NT2/D1 (cell line): ENCODE results near the gene SLC35E1.

Experiments
- DNase-seq: peaks from one replicate; pipeline ENCODE4 v3.0.0-alpha.2; 2011; ENCODE audit warnings: low read depth, low spot score
- H3K27me3 ChIP-seq: 2 replicates; pipeline ENCODE4 v1.6.0; 2011; ENCODE audit warnings: mild to moderate bottlenecking; ENCODE audit not compliant: insufficient read length, insufficient read depth
- H3K36me3 ChIP-seq: 2 replicates; pipeline ENCODE4 v1.6.1; 2011; ENCODE audit warnings: mild to moderate bottlenecking, low read length, mixed read lengths; ENCODE audit not compliant: insufficient read depth, insufficient read length
- H3K4me1 ChIP-seq: 2 replicates; pipeline ENCODE4 v1.5.1; 2011; ENCODE audit not compliant: insufficient read depth, insufficient read length
- H3K4me3 ChIP-seq: 2 replicates; pipeline ENCODE4 v1.5.1; 2011; ENCODE audit warnings: low read depth; ENCODE audit not compliant: insufficient read length
- H3K9ac ChIP-seq: 2 replicates; pipeline ENCODE4 v1.6.0; 2011; ENCODE audit warnings: low read depth; ENCODE audit not compliant: insufficient read length
- H3K9me3 ChIP-seq: 2 replicates; pipeline ENCODE4 v1.5.1; 2011; ENCODE audit warnings: mild to moderate bottlenecking, low read length; ENCODE audit not compliant: insufficient read depth
- SUZ12 ChIP-seq: IDR thresholded peaks from 2 replicates; pipeline ENCODE4 v1.6.1; 2011; ENCODE audit not compliant: insufficient read length, insufficient read depth; ENCODE audit errors: extremely low read depth
- YY1 ChIP-seq: IDR thresholded peaks from 2 replicates; pipeline ENCODE4 v1.6.1; 2011; ENCODE audit not compliant: insufficient read length, insufficient read depth
- ZNF274 ChIP-seq: IDR thresholded peaks from 2 replicates; pipeline ENCODE4 v1.6.1; 2011; ENCODE audit warnings: mild to moderate bottlenecking, low read depth, low read length

SLC35E1 gene

DNA sequence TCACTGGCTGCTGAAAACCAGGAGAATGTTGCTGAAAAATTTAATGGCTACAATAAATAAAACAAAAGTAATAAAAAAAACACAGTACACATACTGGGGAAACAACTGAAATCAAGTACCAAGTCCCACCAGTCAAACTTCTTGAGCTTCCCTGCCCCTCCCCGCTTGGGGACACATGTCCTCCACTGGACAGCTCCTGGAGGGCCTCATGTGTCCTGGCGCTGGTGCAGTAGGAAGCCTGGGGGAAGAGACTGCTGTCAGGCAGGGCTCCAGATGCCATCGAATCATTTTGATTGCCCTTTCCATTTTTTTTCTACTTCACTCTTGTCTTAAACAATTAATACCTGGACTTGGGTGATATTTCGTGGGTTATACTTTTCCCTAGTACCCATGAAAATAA is 26.6 kb upstream of the SLC35E1 start:
- Histone ChIP-seq H3K9ac (no peak overlapping the region), H3K4me1 (peaks cover 13% of the 10 kb centered on the region)

DNA sequence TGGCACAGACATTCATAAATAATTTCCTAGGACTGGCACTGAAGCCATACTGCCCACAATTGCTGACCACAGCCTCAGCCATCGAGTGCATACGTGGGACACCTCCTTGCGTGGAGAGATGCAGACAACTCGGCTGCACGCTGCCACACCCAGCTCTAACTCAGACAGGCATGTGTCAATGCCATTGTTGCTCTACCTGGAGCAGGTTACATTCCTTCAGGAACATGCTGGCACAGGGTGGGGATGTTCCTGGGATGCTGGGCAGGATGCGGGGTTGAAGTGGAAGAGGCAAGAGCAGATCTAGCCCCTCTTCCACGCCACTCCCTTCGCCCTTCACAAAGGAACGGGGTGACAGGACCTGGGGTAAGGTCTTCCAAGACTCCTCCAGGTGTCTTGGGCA is 24.2 kb upstream of the SLC35E1 start:
- DNase-seq, result no peak
- peaks cover 11% of the 10 kb centered on the region for H3K36me3 ChIP-seq
- no peaks in the 10 kb centered on the region for H3K27me3 ChIP-seq
- TF ChIP-seq SUZ12 (no peak), YY1 (no peak), ZNF274 (no peak)
- H3K4me1 ChIP-seq, result peaks cover 26% of the 10 kb centered on the region
- no peak overlapping the region for H3K9ac ChIP-seq
- no peaks in the 10 kb centered on the region for H3K9me3 ChIP-seq
- H3K4me3 ChIP-seq, result no peak overlapping the region

More for the DNA sequence above, 26.6 kb upstream of the SLC35E1 start:
- Histone ChIP-seq H3K36me3 (peaks cover 9% of the 10 kb centered on the region), H3K27me3 (no peaks in the 10 kb centered on the region), H3K4me3 (no peak overlapping the region), H3K9me3 (no peaks in the 10 kb centered on the region)
- no peak for DNase-seq
- TF ChIP-seq ZNF274 (no peak), SUZ12 (no peak), YY1 (no peak)

DNA sequence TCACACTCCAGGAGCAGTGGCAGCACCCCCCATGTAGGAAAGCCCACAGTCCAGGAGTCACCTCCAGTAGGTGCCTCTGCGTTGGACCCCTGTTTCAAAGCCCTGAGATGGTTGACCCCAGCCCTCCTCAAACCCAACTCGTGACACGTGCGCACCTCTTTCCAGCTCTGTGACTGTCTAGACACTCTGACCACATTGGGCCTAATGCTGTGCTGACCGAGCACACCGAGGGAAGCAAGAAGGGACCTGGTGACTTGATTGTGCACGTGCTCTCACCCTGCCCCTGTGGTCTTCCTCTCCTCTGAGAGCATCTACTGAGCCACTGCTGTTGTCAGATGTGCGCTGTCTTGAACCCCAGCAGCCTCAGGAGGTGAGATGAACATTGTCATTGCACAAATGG is 22.9 kb upstream of the SLC35E1 start:
- peaks cover 22% of the 10 kb centered on the region for H3K4me1 ChIP-seq
- no peaks in the 10 kb centered on the region for H3K9me3 ChIP-seq
- TF ChIP-seq SUZ12, result no peak
- no peak for TF ChIP-seq ZNF274
- no peak for TF ChIP-seq YY1
- no peaks in the 10 kb centered on the region for H3K27me3 ChIP-seq
- H3K9ac ChIP-seq, result no peak overlapping the region
- no peak overlapping the region for H3K4me3 ChIP-seq
- peaks cover 11% of the 10 kb centered on the region for H3K36me3 ChIP-seq
- no peak for DNase-seq

DNA sequence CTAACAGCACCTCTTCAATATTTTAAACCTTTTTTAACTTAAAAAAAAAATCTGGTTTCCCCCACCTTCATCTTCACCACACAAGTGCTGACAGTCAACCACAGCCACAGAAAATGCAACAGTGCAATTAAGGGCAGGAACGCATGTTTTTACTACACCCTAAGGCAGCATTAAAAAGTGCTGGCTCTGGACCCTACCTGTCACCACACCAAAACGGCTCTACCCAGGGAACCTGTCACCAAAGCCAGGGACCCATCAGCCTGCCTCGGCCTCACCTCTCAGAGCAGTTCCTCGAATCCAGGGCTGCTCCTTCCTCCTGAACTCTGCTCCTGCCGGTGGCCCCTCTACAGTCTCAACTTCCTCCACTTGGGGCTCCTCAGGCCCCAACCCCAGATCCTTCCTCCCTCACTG is 22.5 kb upstream of the SLC35E1 start:
- Histone ChIP-seq H3K9me3 (no peaks in the 10 kb centered on the region), H3K36me3 (peaks cover 11% of the 10 kb centered on the region), H3K4me3 (no peak overlapping the region), H3K4me1 (peaks cover 22% of the 10 kb centered on the region), H3K9ac (no peak overlapping the region), H3K27me3 (no peaks in the 10 kb centered on the region)
- no peak for DNase-seq
- TF ChIP-seq SUZ12, result no peak
- TF ChIP-seq YY1, result no peak
- no peak for TF ChIP-seq ZNF274

DNA sequence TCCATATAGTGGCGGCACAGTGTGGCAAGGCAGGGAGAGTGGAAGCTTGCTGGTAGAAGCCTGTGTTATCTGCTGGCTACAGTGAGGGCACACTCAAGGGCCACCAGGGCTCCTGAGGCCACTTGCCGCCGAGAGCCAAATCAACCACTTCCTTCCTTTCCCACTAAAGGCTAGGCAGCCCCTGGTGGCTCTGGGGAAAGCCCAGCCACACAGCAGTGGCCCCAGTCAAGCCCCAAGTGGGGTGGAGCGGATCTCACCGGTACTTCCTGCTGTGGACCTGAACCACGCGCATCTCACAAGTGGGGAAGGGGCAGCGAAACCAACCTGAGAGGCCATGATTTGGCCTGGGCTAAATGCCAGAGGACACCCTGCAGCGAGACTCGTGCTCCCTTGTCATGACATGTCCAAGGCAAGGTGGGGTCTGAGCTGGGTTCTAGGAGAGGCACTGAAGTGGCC is 21.9 kb upstream of the SLC35E1 start:
- TF ChIP-seq SUZ12 (no peak), YY1 (no peak)
- Histone ChIP-seq H3K36me3 (peaks cover 11% of the 10 kb centered on the region), H3K27me3 (no peaks in the 10 kb centered on the region), H3K9ac (no peak overlapping the region), H3K4me1 (peaks cover 22% of the 10 kb centered on the region), H3K4me3 (no peak overlapping the region), H3K9me3 (no peaks in the 10 kb centered on the region)
- no peak for DNase-seq

DNA sequence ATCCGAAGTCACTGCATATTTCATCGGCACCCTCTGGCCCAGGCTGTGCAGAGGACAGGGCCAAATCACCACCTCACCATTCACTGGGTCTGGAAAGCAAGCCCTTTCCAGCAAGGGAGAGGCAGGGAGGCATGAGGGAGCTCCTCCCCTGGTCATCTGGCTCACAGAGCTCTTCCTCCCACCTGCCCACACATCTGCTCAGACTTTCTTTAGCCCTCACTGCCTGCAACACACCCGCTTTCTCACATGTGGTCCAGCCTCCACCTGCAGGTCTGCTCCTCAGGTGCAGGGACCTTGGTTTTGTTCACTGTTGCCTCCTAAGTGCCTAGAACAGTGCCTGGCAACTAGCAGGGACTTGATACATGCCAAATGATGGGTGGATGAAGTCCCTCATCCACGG is 21.0 kb upstream of the SLC35E1 start:
- DNase-seq, result no peak
- H3K9me3 ChIP-seq, result no peaks in the 10 kb centered on the region
- no peak overlapping the region for H3K4me3 ChIP-seq
- H3K36me3 ChIP-seq, result peaks cover 9% of the 10 kb centered on the region
- TF ChIP-seq YY1 (no peak), SUZ12 (no peak), ZNF274 (no peak)
- no peaks in the 10 kb centered on the region for H3K27me3 ChIP-seq
- peaks cover 26% of the 10 kb centered on the region for H3K4me1 ChIP-seq
- no peak overlapping the region for H3K9ac ChIP-seq

DNA sequence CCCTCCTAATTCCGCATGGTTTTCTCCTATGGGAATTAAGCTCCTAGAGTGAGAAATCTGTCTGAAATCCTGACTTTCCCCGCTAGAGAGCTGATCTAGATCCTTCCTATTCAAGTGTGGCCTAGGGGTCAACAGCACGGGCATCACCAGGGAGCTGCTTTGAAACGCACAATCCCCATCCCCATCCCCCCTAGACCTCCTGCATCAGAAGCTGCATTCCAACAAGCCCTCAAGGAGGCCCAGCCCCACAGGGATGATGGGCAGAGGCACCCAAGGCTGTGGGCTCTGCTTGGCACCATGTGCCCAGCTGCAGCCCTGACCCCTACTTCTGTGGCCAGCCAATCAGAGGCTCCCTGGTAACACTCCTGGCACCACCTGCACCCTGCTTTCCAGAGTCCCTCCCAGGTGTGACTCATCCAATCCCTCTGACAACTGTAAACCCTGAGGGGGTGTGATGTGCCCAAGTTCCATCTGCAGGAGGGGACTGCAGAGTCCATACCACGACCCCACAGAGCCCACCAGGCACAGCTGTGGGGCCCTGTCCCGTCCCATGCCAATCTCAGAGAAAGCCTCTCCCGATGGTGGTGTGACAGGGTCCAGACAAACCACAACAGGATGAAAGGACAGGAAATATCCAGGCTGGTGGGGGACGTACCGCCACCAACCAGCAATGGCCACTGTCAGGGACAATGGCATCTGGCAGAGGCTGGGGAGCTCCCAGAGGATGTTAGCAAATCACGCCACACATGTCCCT is 19.8 kb upstream of the SLC35E1 start:
- Histone ChIP-seq H3K9ac (no peak overlapping the region), H3K4me1 (peaks cover 35% of the 10 kb centered on the region), H3K36me3 (peaks cover 9% of the 10 kb centered on the region), H3K27me3 (no peaks in the 10 kb centered on the region), H3K9me3 (no peaks in the 10 kb centered on the region), H3K4me3 (no peak overlapping the region)
- TF ChIP-seq ZNF274, result no peak
- no peak for TF ChIP-seq YY1
- TF ChIP-seq SUZ12, result no peak
- no peak for DNase-seq

DNA sequence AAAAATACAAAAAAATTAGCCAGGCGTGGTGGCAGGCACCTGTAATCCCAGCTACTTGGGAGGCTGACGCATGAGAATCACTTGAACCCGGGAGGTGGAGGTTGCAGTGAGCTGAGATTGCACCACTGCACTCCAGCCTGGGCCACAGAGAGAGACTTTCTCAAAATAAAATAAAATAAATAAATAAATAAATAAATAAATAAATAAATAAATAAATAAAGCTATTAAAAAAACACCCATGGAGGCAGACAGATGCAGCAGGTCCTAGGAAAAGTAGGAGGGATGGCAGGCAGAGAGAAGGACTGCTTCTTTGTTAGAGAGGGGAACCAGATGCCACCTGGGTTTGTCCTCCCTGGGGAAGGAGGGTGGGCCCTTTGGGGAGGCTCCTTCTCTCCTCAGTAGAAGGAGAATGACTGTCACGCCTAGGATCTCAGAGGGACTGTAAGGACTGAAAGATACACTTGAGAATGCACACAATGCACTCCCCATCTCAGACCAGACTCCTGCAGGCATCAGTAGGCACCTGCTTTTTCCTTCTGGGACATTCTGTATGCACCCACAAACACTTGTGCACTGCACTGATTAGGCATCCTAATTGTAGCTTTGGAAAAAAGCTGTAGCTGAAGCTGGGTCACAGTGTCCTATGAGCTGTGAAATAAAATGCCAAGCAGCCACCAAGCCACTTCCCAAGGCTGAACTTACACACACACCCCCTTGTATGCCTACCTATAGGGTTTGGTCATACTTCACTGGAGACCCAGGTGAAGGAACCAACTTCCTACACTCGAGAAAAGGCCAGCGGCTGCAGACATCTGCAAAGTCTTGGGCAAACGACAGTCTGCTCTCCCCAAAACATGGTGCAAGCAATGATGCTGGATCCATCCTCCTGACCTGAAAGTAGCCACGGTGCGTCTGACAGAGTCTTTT is 18.9 kb upstream of the SLC35E1 start:
- no peak overlapping the region for H3K4me3 ChIP-seq
- peaks cover 13% of the 10 kb centered on the region for H3K36me3 ChIP-seq
- no peak for DNase-seq
- H3K4me1 ChIP-seq, result peaks cover 42% of the 10 kb centered on the region
- no peaks in the 10 kb centered on the region for H3K9me3 ChIP-seq
- no peaks in the 10 kb centered on the region for H3K27me3 ChIP-seq
- no peak overlapping the region for H3K9ac ChIP-seq
- TF ChIP-seq SUZ12, result no peak
